Cardiac muscle cell (in vitro differentiated cells and primary cell): Measurements from ENCODE around the gene TBCD. TPM values are rescaled to one million over a fixed set of nuclear protein-coding genes. Genes with fewer than 3 reads are reported as not detected.

ENCODE experiments used
- DNase-seq, 2 donors: peaks; one replicate each; pipeline versions ENCODE4 v3.0.0 to v3.0.0-alpha.2; 2010 to 2017; ENCODE audit warnings: low read depth in 1 of 2, low spot score in 1 of 2
- H3K27ac ChIP-seq: fragments of 200-600 bp; sonication (generic); 2 replicates; pipeline ENCODE4 v1.5.1; 2016
- H3K27me3 ChIP-seq: fragments of 200-600 bp; sonication (generic); 2 replicates; pipeline ENCODE4 v1.6.0; 2016; ENCODE audit warnings: control low read depth
- H3K36me3 ChIP-seq: fragments of 200-600 bp; sonication (generic); 2 replicates; pipeline ENCODE4 v1.5.1; 2016; ENCODE audit warnings: control low read depth
- H3K4me1 ChIP-seq: fragments of 200-600 bp; sonication (generic); 2 replicates; pipeline ENCODE4 v1.8.1; 2017; ENCODE audit warnings: low read depth, mild to moderate bottlenecking, mixed run types
- H3K4me3 ChIP-seq: fragments of 200-600 bp; sonication (generic); 2 replicates; pipeline ENCODE4 v1.5.1; 2016; ENCODE audit warnings: mild to moderate bottlenecking
- H3K9me3 ChIP-seq: fragments of 200-600 bp; sonication (generic); 2 replicates; pipeline ENCODE4 v1.5.1; 2017; ENCODE audit warnings: low read depth, mild to moderate bottlenecking, control low read depth
- CTCF ChIP-seq: IDR thresholded peaks from 2 replicates; pipeline ENCODE4 v1.5.1; 2012; ENCODE audit warnings: low read depth, mild to moderate bottlenecking, low read length
- polyA plus RNA-seq: library from polyadenylated mRNA; unstranded; fragments of >200 nt; fragmentation: Nextera tagmentation; extraction: Ambion mirVana; gene quantifications from 2 replicates; pipeline ENCODE4 v1.2.1, GENCODE V29; 2016
- total RNA-seq: library from RNA; depleted of rRNA; stranded (reverse); fragments of >200 nt; gene quantifications from 2 replicates; pipeline ENCODE4 v1.2.3, GENCODE V29; 2016

TBCD gene
- total and polyA plus RNA-seq, 2 experiments from 2014 or later: 55.7 to 66.0 TPM

GRCh38 chr17:82865274-82865673 lies 113.4 kb downstream of the TBCD start:
- peaks cover 49% of the 10 kb centered on the region for H3K4me1 ChIP-seq

GRCh38 chr17:82865774-82866395 lies 114.0 kb downstream of the TBCD start:
- Histone ChIP-seq H3K27ac (peak overlapping the region; percentile 70), H3K27me3 (no peaks in the 10 kb centered on the region)

More at GRCh38 chr17:82865274-82865673, 113.4 kb downstream of the TBCD start:
- no peak for TF ChIP-seq CTCF
- Histone ChIP-seq H3K4me3 (no peak overlapping the region), H3K36me3 (no peaks in the 10 kb centered on the region), H3K27ac (peak overlapping the region; percentile 40), H3K9me3 (no peaks in the 10 kb centered on the region), H3K27me3 (no peaks in the 10 kb centered on the region)
- DNase-seq: no peak

GRCh38 chr17:82866590-82867191 lies 114.8 kb downstream of the TBCD start:
- Histone ChIP-seq H3K4me3 (no peak overlapping the region), H3K36me3 (no peaks in the 10 kb centered on the region), H3K27ac (peak overlapping the region; percentile 70), H3K4me1 (peaks cover 47% of the 10 kb centered on the region), H3K27me3 (no peaks in the 10 kb centered on the region), H3K9me3 (no peaks in the 10 kb centered on the region)
- no peak for TF ChIP-seq CTCF
- peak in 1 of 2 donors; percentile 77 for DNase-seq

More at GRCh38 chr17:82865774-82866395, 114.0 kb downstream of the TBCD start:
- DNase-seq: no peak
- Histone ChIP-seq H3K9me3 (no peaks in the 10 kb centered on the region), H3K4me3 (no peak overlapping the region), H3K4me1 (peaks cover 47% of the 10 kb centered on the region), H3K36me3 (no peaks in the 10 kb centered on the region)
- no peak for TF ChIP-seq CTCF

- Histone ChIP-seq H3K27me3 (no peaks in the 10 kb centered on the region), H3K27ac (no peak overlapping the region), H3K36me3 (no peaks in the 10 kb centered on the region), H3K4me3 (no peak overlapping the region), H3K4me1 (peaks cover 39% of the 10 kb centered on the region), H3K9me3 (no peaks in the 10 kb centered on the region)
- no peak for DNase-seq
- TF ChIP-seq CTCF: no peak
Measured at GRCh38 chr17:82867763-82868325, 116.0 kb downstream of the TBCD start.

GRCh38 chr17:82868715-82869131 lies 116.9 kb downstream of the TBCD start:
- TF ChIP-seq CTCF: no peak
- H3K36me3 ChIP-seq: no peaks in the 10 kb centered on the region
- no peaks in the 10 kb centered on the region for H3K9me3 ChIP-seq
- no peaks in the 10 kb centered on the region for H3K27me3 ChIP-seq
- H3K4me1 ChIP-seq: peaks cover 30% of the 10 kb centered on the region
- H3K27ac ChIP-seq: no peak overlapping the region
- no peak overlapping the region for H3K4me3 ChIP-seq
- DNase-seq: no peak
